Activated CD4-positive, alpha-beta T cell treated with anti-CD3 and anti-CD28 coated beads, Interleukin-2, amount 50 U/mL, for 16 hours (primary cell): Measurements from ENCODE around the gene RCSD1.
A peak's percentile ranks its signal among the peaks of the same experiment; 100 is the strongest.

Experiments used
- DNase-seq: peaks from one replicate; pipeline ENCODE4 v3.0.0-alpha.2; 2020

The RCSD1 gene

GRCh38 chr1:167695147-167695546, 65.1 kb downstream of the RCSD1 start:
- DNase-seq, result no peak

GRCh38 chr1:167695756-167696561, 65.9 kb downstream of the RCSD1 start:
- DNase-seq, result no peak

- DNase-seq, result no peak
These were observed 67.7 kb downstream of the RCSD1 start for GRCh38 chr1:167697667-167698141.

GRCh38 chr1:167698313-167698712, 68.3 kb downstream of the RCSD1 start:
- no peak for DNase-seq

GRCh38 chr1:167701510-167701909, 71.5 kb downstream of the RCSD1 start:
- no peak for DNase-seq

GRCh38 chr1:167703557-167703956, 73.5 kb downstream of the RCSD1 start:
- DNase-seq, result no peak

GRCh38 chr1:167704715-167705114, 74.7 kb downstream of the RCSD1 start:
- no peak for DNase-seq

- DNase-seq, result no peak
These were observed 75.2 kb downstream of the RCSD1 start for GRCh38 chr1:167705250-167705649.

- DNase-seq, result no peak
These were observed 76.3 kb downstream of the RCSD1 start for GRCh38 chr1:167706363-167706762.

- DNase-seq, result no peak
These were observed 77.2 kb downstream of the RCSD1 start for GRCh38 chr1:167706931-167707877.

GRCh38 chr1:167707942-167708341, 77.9 kb downstream of the RCSD1 start:
- no peak for DNase-seq

- no peak for DNase-seq
These were observed 78.9 kb downstream of the RCSD1 start for GRCh38 chr1:167708940-167709389.

- no peak for DNase-seq
These were observed 80.8 kb downstream of the RCSD1 start for GRCh38 chr1:167710836-167711235.

- no peak for DNase-seq
These were observed 81.8 kb downstream of the RCSD1 start for GRCh38 chr1:167711797-167712196.

- no peak for DNase-seq
These were observed 83.5 kb downstream of the RCSD1 start for GRCh38 chr1:167713330-167714081.

GRCh38 chr1:167714098-167714438, 84.0 kb downstream of the RCSD1 start:
- DNase-seq, result no peak

GRCh38 chr1:167714439-167715156, 84.6 kb downstream of the RCSD1 start:
- DNase-seq, result peak; percentile 89

GRCh38 chr1:167715157-167715999, 85.3 kb downstream of the RCSD1 start:
- DNase-seq, result peak; percentile 91

GRCh38 chr1:167716000-167716271, 85.9 kb downstream of the RCSD1 start:
- no peak for DNase-seq

- no peak for DNase-seq
These were observed 87.3 kb downstream of the RCSD1 start for GRCh38 chr1:167717351-167717750.

GRCh38 chr1:167718914-167719691, 89.1 kb downstream of the RCSD1 start:
- no peak for DNase-seq
